ENCODE data around the gene DNAJC1.
"Not testable (repeated sequence)": the region's sequence is repeated elsewhere in the genome, so short reads cannot be mapped to it uniquely, and the experiment has no call there.

The DNAJC1 gene

GRCh38 chr10:21827308-21827707 is 176.2 kb downstream of the DNAJC1 start:
- Histone ChIP-seq H3K9ac (ENCODE audit: low read length) (no peak overlapping the region), H3K4me3 (ENCODE audit: low read length) (no peak overlapping the region), H3K4me1 (ENCODE audit: control insufficient read depth, insufficient read depth, low read length) (no peaks in the 10 kb centered on the region), H3K36me3 (ENCODE audit: control insufficient read depth, insufficient read depth, low read length) (no peaks in the 10 kb centered on the region), H3K27me3 (ENCODE audit: control insufficient read depth, insufficient read depth, low read length) (no peaks in the 10 kb centered on the region), H3K9me3 (ENCODE audit: control insufficient read depth, low read length) (no peaks in the 10 kb centered on the region)

DNA sequence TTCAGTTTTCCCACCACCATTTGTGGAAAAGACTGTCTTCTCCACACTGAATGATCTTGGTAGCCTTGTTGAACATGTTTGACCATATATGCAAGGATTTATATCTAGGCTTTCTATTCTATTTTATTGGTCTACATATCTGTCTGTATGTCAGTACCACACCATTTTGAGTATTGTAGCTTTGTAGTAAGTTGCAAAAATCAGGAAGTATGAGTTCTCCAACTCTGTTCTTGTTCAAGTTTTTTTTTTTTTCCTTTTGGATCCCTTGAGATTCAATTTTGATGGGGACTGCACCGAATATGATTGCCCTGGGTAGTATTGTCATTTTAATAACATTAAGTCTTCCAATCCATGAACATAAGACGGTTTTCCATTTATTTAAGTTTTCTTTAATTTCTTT is 176.8 kb downstream of the DNAJC1 start:
- Histone ChIP-seq H3K4me1 (ENCODE audit: control insufficient read depth, insufficient read depth, low read length) (no peaks in the 10 kb centered on the region), H3K9me3 (ENCODE audit: control insufficient read depth, low read length) (no peaks in the 10 kb centered on the region), H3K36me3 (ENCODE audit: control insufficient read depth, insufficient read depth, low read length) (no peaks in the 10 kb centered on the region), H3K9ac (ENCODE audit: low read length) (no peak overlapping the region), H3K27me3 (ENCODE audit: control insufficient read depth, insufficient read depth, low read length) (no peaks in the 10 kb centered on the region), H3K4me3 (ENCODE audit: low read length) (no peak overlapping the region)

- H3K9me3 ChIP-seq (ENCODE audit: control insufficient read depth, low read length) = no peaks in the 10 kb centered on the region
- H3K4me1 ChIP-seq (ENCODE audit: control insufficient read depth, insufficient read depth, low read length) = no peaks in the 10 kb centered on the region
- no peak overlapping the region for H3K9ac ChIP-seq (ENCODE audit: low read length)
- no peaks in the 10 kb centered on the region for H3K36me3 ChIP-seq (ENCODE audit: control insufficient read depth, insufficient read depth, low read length)
- no peaks in the 10 kb centered on the region for H3K27me3 ChIP-seq (ENCODE audit: control insufficient read depth, insufficient read depth, low read length)
- no peak overlapping the region for H3K4me3 ChIP-seq (ENCODE audit: low read length)
These were observed 178.2 kb downstream of the DNAJC1 start for GRCh38 chr10:21825345-21825744.

GRCh38 chr10:21824409-21824808 is 179.1 kb downstream of the DNAJC1 start:
- no peaks in the 10 kb centered on the region for H3K9me3 ChIP-seq (ENCODE audit: control insufficient read depth, low read length)
- H3K36me3 ChIP-seq (ENCODE audit: control insufficient read depth, insufficient read depth, low read length) = no peaks in the 10 kb centered on the region
- H3K27me3 ChIP-seq (ENCODE audit: control insufficient read depth, insufficient read depth, low read length) = no peaks in the 10 kb centered on the region
- no peak overlapping the region for H3K4me3 ChIP-seq (ENCODE audit: low read length)
- no peak overlapping the region for H3K9ac ChIP-seq (ENCODE audit: low read length)
- no peaks in the 10 kb centered on the region for H3K4me1 ChIP-seq (ENCODE audit: control insufficient read depth, insufficient read depth, low read length)

DNA sequence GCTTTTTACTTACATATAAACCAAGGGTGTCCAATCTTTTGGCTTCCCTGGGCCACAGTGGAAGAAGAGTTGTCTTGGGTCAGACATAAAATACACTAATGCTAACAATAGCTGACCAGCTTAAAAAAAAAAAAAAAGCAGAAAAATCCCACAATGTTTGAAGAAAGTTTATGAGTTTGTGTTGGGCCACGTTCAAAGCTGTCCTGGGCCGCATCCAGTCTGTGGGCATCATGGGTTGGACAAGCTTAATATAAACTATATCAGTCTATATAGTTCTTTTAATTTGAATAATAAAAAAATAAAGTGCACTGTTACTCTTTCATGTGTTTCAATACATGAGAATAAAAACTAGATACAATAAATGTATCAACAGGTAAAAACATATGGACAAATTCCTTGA is 179.9 kb downstream of the DNAJC1 start:
- no peaks in the 10 kb centered on the region for H3K4me1 ChIP-seq (ENCODE audit: control insufficient read depth, insufficient read depth, low read length)
- no peaks in the 10 kb centered on the region for H3K36me3 ChIP-seq (ENCODE audit: control insufficient read depth, insufficient read depth, low read length)
- H3K9ac ChIP-seq (ENCODE audit: low read length) = no peak overlapping the region
- H3K4me3 ChIP-seq (ENCODE audit: low read length) = no peak overlapping the region
- no peaks in the 10 kb centered on the region for H3K9me3 ChIP-seq (ENCODE audit: control insufficient read depth, low read length)
- H3K27me3 ChIP-seq (ENCODE audit: control insufficient read depth, insufficient read depth, low read length) = no peaks in the 10 kb centered on the region

DNA sequence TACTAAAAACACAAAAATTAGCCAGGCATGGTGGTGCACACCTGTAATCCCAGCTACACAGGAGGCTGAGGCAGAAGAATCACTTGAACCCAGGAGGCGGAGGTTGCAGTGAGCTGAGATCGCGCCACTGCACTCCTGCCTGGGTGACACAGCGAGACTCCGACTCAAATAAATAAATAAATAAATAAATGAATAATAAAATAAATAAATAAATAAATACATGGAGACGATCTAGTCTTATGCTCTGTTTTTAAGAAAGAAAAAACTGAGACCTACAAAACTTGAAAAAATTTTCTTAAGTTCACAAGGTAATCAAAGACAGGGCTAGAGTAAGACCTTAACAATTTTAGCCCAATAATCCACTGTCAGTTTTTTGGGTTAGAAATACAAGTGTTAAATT is 181.3 kb downstream of the DNAJC1 start:
- H3K9me3 ChIP-seq (ENCODE audit: control insufficient read depth, low read length); H3K4me1 ChIP-seq (ENCODE audit: control insufficient read depth, insufficient read depth, low read length); H3K36me3 ChIP-seq (ENCODE audit: control insufficient read depth, insufficient read depth, low read length); H3K4me3 ChIP-seq (ENCODE audit: low read length); H3K27me3 ChIP-seq (ENCODE audit: control insufficient read depth, insufficient read depth, low read length); H3K9ac ChIP-seq (ENCODE audit: low read length): not testable (repeated sequence)

- H3K9me3 ChIP-seq (ENCODE audit: control insufficient read depth, low read length) = no peaks in the 10 kb centered on the region
- H3K27me3 ChIP-seq (ENCODE audit: control insufficient read depth, insufficient read depth, low read length) = no peaks in the 10 kb centered on the region
- H3K4me3 ChIP-seq (ENCODE audit: low read length) = no peak overlapping the region
- H3K9ac ChIP-seq (ENCODE audit: low read length) = no peak overlapping the region
- no peaks in the 10 kb centered on the region for H3K36me3 ChIP-seq (ENCODE audit: control insufficient read depth, insufficient read depth, low read length)
- H3K4me1 ChIP-seq (ENCODE audit: control insufficient read depth, insufficient read depth, low read length) = no peaks in the 10 kb centered on the region
These were observed 182.6 kb downstream of the DNAJC1 start for GRCh38 chr10:21820952-21821351.

- not testable (repeated sequence) for H3K27me3 ChIP-seq (ENCODE audit: control insufficient read depth, insufficient read depth, low read length); H3K4me3 ChIP-seq (ENCODE audit: low read length); H3K36me3 ChIP-seq (ENCODE audit: control insufficient read depth, insufficient read depth, low read length); H3K4me1 ChIP-seq (ENCODE audit: control insufficient read depth, insufficient read depth, low read length); H3K9ac ChIP-seq (ENCODE audit: low read length); H3K9me3 ChIP-seq (ENCODE audit: control insufficient read depth, low read length)
These were observed 185.1 kb downstream of the DNAJC1 start for GRCh38 chr10:21818416-21818815.

- Histone ChIP-seq H3K4me3 (ENCODE audit: low read length) (no peak overlapping the region), H3K9me3 (ENCODE audit: control insufficient read depth, low read length) (no peaks in the 10 kb centered on the region), H3K4me1 (ENCODE audit: control insufficient read depth, insufficient read depth, low read length) (no peaks in the 10 kb centered on the region), H3K36me3 (ENCODE audit: control insufficient read depth, insufficient read depth, low read length) (no peaks in the 10 kb centered on the region), H3K9ac (ENCODE audit: low read length) (no peak overlapping the region), H3K27me3 (ENCODE audit: control insufficient read depth, insufficient read depth, low read length) (no peaks in the 10 kb centered on the region)
These were observed 188.7 kb downstream of the DNAJC1 start for GRCh38 chr10:21814866-21815265.

DNA sequence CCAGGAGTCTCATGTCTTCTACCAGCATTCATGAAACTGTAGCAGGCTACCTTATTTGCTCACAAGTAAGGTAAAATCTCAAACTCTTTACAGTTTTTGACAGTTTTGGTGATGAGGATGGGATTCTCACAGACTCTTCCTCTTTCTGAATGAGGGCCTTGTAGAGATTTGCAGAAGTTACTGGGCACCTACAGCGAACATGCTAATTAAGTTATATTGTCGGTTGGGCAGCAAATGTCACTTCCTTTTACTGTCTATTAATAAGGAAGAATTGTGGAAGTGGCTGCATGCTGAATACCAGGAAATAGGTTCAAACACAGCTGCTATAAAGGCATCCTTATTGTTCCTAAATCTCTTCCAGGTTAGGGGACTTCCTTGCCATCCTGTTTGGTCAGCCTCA is 189.6 kb downstream of the DNAJC1 start:
- H3K36me3 ChIP-seq (ENCODE audit: control insufficient read depth, insufficient read depth, low read length) = no peaks in the 10 kb centered on the region
- H3K27me3 ChIP-seq (ENCODE audit: control insufficient read depth, insufficient read depth, low read length) = no peaks in the 10 kb centered on the region
- no peak overlapping the region for H3K9ac ChIP-seq (ENCODE audit: low read length)
- H3K4me1 ChIP-seq (ENCODE audit: control insufficient read depth, insufficient read depth, low read length) = no peaks in the 10 kb centered on the region
- H3K9me3 ChIP-seq (ENCODE audit: control insufficient read depth, low read length) = no peaks in the 10 kb centered on the region
- H3K4me3 ChIP-seq (ENCODE audit: low read length) = no peak overlapping the region

- Histone ChIP-seq H3K36me3 (ENCODE audit: control insufficient read depth, insufficient read depth, low read length) (no peaks in the 10 kb centered on the region), H3K9me3 (ENCODE audit: control insufficient read depth, low read length) (no peaks in the 10 kb centered on the region), H3K4me3 (ENCODE audit: low read length) (no peak overlapping the region), H3K9ac (ENCODE audit: low read length) (no peak overlapping the region), H3K4me1 (ENCODE audit: control insufficient read depth, insufficient read depth, low read length) (no peaks in the 10 kb centered on the region), H3K27me3 (ENCODE audit: control insufficient read depth, insufficient read depth, low read length) (no peaks in the 10 kb centered on the region)
These were observed 192.3 kb downstream of the DNAJC1 start for GRCh38 chr10:21811245-21811585.

GRCh38 chr10:21810582-21811244 is 192.8 kb downstream of the DNAJC1 start:
- H3K36me3 ChIP-seq (ENCODE audit: control insufficient read depth, insufficient read depth, low read length) = no peaks in the 10 kb centered on the region
- H3K27me3 ChIP-seq (ENCODE audit: control insufficient read depth, insufficient read depth, low read length) = no peaks in the 10 kb centered on the region
- H3K9ac ChIP-seq (ENCODE audit: low read length) = no peak overlapping the region
- H3K4me3 ChIP-seq (ENCODE audit: low read length) = no peak overlapping the region
- H3K9me3 ChIP-seq (ENCODE audit: control insufficient read depth, low read length) = no peaks in the 10 kb centered on the region
- H3K4me1 ChIP-seq (ENCODE audit: control insufficient read depth, insufficient read depth, low read length) = no peaks in the 10 kb centered on the region

DNA sequence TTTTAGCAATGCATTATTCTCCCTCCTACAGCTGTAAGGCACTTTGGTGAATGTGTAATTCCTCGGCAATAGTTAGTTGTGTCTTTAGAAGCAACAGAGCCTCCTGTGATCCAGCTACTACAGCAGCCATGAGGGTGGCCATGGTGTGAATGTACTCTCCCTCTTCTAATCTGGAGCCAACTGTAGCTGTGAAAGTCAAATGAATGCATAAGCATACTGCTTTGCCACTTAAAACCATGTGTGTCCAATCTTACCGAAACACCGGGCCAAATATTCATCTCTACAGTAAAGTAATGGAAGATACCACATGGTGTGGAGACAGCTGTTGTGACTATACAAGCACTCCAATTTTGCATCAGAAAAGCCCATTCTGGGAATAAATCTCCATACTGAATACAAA is 195.0 kb downstream of the DNAJC1 start:
- H3K36me3 ChIP-seq (ENCODE audit: control insufficient read depth, insufficient read depth, low read length) = no peaks in the 10 kb centered on the region
- H3K4me1 ChIP-seq (ENCODE audit: control insufficient read depth, insufficient read depth, low read length) = no peaks in the 10 kb centered on the region
- no peak overlapping the region for H3K9ac ChIP-seq (ENCODE audit: low read length)
- H3K4me3 ChIP-seq (ENCODE audit: low read length) = no peak overlapping the region
- no peaks in the 10 kb centered on the region for H3K9me3 ChIP-seq (ENCODE audit: control insufficient read depth, low read length)
- no peaks in the 10 kb centered on the region for H3K27me3 ChIP-seq (ENCODE audit: control insufficient read depth, insufficient read depth, low read length)

Measured in mucosa of stomach (tissue), 1 donor.